ENCODE data around the gene CCDC197.

The CCDC197 gene

DNA sequence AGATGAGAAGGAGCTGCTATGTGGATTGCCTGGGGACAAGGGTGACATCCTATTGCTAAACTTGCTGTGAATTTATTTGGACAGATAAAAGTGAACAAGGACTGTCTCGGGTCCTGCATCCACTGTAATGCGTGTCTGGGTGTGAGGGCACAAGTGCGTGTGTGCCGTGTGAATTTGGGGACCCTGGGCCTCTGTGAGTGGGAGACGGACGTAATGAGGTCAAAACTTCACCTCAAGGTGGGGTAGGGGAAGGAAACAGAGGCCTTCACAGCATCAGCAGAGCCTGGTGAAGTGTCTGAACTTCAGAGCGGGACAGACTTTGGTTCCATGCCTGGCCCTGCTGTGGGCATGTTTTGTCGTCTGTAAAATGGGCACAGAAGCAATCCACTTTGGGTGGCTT lies 35.5 kb upstream of the CCDC197 start:
- no peak for DNase-seq

DNA sequence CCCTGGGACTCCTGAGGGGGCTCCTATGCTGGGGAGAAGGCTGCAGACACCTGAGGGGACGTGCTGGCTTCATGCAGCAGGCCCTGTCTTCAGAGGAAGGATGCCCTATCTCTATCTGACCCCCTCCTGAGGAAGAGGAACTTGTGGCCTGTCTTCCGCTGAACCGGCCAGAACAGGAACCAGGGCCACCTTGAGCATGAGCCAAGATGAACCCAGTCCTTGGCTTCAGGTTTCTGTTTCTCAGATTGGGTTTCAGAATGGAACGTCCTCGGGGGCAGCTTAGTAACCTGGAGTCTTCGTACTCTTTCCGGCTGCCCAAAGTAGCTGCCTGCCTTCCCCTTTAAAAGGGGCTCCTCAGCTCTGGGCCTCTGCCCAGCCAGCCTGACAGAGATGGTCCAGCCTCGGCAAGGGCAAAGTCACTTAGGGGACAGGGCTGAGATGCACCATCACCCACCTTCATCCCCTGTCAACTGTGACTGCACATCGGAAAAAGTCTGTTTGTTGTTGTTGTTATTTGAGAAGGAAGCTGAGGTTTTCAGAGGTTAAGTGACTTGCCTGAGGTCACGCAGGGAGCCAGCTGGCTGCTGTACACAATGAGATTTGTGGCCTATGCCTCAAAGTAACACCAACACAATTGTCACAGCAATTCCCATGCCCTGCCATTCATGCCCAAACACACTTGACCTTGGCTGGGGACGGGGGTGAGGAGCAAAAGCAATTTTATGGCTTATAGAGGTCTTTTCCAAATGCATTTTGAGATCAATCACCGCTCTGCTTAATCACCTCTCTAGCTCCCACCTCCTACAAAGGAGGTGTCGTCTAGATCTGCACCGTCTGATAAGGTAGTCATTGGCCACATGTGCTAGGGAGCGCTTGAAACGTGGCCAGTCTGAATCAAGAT lies 34.1 kb upstream of the CCDC197 start:
- peak; percentile 68 for DNase-seq

- no peak for DNase-seq
These were observed 33.4 kb upstream of the CCDC197 start for GRCh38 chr14:93963692-93964091.

GRCh38 chr14:93964281-93964680 lies 32.8 kb upstream of the CCDC197 start:
- no peak for DNase-seq

GRCh38 chr14:93964820-93965286 lies 32.2 kb upstream of the CCDC197 start:
- no peak for DNase-seq

DNA sequence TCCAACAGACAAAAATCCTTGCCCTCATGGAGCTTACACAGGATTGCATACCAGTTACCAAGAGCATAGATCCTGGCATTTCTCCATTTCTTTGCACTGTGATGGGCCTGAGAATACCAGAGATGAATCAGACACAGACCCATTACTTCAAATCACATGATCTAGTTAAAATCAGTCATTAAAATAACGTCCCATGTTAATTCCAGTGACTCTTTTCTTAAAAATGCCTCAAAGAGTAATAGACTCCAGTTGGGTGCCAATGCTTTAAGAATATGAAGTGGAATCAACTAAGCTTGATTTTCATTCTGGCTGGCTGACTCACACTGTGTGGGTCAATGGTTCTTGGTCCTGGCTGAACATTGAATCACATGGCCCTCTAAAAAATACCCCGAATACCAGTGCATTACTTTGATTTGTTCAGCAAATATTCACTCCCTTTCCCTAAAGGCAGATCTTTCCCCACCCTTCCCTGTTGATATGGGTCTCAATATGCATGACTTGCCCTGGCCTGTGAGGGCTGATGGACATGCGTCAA lies 31.7 kb upstream of the CCDC197 start:
- no peak for DNase-seq

DNA sequence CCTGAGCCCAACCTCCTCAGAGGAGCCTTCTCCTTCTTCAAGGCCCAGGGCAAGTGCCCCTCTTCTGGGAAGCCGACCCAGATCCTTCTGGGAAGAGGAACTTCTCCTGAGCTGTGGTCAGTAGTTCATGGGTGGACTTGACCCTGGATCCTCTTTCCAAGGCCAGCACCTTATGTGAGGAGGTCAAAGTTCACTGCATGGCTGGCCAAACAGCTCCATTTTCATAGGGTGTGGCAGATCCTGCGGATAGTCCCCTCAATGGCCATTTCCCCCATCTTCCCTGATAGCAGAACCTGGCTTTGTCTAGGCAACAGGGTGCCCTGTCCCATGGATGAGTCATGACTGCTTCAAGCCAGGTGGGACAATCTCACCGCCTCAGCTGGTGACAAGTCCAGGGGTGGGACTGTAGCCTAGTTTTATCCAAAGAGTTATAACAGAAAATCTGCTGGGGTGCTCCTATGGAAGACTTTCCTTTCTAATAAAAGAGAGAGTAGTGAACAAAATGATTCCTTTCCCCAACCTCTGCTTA lies 31.1 kb upstream of the CCDC197 start:
- no peak for DNase-seq

- DNase-seq, result no peak
These were observed 29.4 kb upstream of the CCDC197 start for GRCh38 chr14:93967637-93968250.

DNA sequence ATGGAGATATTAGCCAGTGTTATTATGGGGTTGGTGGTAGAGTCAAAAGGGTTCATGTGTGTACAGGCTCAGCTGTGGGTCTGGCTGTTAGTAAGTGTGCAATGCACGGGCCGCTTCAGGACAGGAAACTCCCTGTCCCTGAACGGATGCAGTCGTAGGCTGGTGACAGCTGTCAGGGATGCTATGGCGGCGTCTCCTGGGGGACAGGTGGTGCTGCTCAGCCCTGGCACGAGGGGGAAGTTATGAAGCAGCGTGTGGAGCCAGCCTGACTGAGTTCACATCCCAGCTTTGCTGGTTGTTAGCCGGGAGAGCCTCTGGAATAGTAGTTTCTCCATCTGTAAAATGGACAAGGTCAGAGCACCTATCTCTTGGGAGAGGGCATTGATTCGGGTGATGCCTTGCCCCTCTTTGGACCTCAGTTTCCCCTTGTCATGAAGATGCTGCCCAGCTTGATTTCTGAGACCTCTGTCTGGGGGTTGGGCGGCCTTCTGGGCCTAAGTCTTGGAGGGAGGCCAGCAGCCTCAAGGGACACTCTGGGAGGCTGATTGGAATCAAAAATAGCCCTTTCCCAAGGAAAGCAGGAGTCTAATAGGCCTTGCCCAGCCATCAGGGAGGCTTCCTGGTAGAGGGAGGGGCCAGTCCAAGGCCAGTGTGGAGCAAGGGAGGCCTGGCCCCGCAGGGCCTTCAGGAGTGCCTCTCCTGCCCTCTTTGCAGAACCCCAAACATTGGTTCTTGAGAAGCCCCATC lies 27.8 kb upstream of the CCDC197 start:
- DNase-seq, result no peak

- DNase-seq, result peak; percentile 81
These were observed 26.5 kb upstream of the CCDC197 start for GRCh38 chr14:93970585-93970964.

DNA sequence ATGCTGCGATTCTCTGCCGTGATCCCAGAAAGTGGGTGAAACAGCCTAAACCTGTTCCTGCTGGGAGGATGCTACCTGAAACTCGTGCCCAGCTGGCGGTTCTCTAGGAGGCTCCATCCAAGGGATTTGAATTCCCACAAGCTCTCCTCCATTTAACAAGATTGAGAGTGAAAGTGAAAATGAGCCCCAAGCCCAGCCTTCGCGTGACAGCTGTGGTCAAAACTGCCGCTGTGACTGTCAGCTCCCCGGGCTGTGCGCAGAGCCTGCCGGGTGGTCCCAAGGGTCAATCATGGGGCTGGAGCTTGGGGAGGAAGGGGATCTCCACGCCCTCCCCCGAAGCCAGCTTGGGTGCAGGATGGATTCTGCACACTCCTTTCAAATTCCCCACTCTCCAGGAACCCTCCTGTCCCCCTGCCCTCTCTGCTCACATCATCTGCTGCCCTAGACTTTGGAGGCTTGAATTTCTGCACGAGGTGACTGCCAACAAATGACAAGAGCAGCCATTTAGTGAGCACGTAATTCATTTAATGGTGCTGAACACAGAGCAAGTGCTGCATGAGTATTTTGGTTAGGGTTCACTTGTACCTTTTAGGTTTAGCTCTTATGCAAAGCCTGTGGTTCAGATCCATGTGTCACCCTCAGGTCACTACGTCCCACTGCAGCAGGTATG lies 26.0 kb upstream of the CCDC197 start:
- peak; percentile 53 for DNase-seq

GRCh38 chr14:93971635-93972027 lies 25.5 kb upstream of the CCDC197 start:
- no peak for DNase-seq

DNA sequence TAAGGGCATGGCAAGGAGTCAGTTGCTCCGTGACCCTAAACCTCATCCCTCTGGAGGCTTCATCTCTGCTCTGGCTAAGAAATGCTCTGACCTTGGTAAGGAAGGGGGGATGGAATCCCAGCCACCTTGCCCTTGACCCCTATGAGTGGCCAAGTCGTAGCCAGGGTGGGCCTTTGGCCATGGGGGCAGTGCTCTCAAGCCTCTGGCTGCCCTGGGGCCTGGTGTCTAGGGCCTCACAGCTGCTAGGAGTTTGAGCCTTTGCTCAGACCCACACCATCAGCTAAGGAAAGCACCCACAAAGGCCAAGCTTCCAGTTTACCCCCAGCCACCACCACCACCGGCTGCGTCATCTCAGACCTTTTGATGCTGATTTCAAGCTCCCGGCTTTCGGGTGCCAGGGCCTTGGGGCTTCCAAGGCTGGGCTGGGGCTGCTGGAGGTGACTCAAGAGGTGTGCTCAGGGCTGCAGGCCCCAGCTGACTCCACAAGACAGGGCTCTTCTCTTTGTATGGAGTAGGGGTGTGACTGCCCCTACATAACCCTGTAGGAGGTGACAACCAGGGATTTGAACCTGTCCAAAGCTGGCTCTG lies 24.4 kb upstream of the CCDC197 start:
- DNase-seq, result no peak

GRCh38 chr14:93973607-93974006 lies 23.5 kb upstream of the CCDC197 start:
- no peak for DNase-seq

DNA sequence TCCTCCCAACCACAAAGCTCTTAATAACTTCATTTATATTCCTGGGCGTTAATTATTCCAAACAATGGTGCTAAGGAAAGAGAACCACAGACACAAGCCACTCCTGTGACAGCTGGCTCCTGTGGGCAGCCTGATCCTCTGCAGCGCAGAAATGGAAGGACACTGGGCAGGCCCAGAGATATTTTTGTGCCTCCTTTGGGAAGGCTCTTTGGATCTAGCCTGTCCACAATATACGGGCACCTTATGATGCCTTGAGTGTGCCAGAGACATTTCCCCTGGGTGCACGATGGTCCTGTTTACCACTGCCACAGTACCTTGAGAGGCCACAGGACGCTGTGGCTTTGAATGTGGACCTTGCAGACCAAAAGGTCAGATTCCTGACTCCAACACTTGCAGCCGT lies 22.8 kb upstream of the CCDC197 start:
- no peak for DNase-seq

GRCh38 chr14:93974833-93975232 lies 22.3 kb upstream of the CCDC197 start:
- no peak for DNase-seq

GRCh38 chr14:93975791-93976476 lies 21.2 kb upstream of the CCDC197 start:
- no peak for DNase-seq

DNA sequence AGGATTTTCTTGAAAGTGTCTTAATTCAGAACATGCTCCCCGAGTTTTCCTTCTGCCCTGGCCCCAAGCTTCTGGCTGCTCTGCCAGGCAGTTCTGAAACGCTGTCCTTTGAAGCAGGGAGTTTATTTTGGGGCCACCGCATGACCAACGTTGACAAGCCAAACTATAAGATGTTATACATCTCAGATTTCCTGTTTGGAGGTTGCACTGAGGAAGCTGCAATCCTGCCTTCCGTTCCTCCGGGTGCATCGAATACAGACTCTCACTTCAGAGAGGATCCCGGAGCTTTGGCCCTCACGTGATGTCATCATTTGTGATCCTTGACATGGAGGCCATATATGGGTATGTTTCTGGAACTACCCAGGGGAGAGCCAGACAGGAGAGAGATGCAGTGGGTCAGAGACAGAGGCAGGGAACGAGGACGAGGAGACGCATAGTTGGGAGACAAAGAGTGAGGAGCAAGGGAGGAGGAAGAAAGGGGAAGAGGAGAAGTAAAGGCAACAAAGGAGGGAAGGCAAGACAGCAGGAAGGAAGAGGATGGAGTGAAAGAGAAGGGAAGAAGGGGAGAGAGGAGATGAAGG lies 20.5 kb upstream of the CCDC197 start, which contains the start of gene ASB2:
Gene ASB2 (minus strand): TSS at position 94 of the 581 bp plus-strand sequence. CDS start 12,031 bp downstream, outside the sequence.
- DNase-seq, result no peak

DNA sequence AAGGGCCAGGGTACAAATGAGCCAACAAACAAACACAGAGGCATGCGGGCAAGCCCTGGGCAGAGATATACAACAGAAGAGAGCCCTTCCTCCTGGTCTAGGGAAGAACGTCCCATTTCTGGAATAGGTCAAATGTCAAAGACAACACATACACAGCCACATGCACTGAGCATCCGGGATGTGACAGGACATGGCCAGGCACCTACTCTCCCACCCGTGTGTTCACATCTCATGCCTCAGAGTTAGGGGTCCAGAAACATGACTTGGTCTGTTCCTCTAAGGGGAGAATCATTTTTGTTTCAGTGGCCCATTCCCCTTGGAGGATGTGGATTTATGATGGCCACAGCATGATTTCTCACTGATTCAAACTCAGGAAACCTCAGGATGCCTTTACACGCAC lies 19.9 kb upstream of the CCDC197 start:
- no peak for DNase-seq

GRCh38 chr14:93977790-93978581 lies 19.1 kb upstream of the CCDC197 start:
- peak; percentile 82 for DNase-seq
